ENCODE results near the gene ENTPD1. TPM values are rescaled to one million over a fixed set of nuclear protein-coding genes. Genes with fewer than 3 reads are reported as not detected.
"Not testable (repeated sequence)": the region's sequence is repeated elsewhere in the genome, so short reads cannot be mapped to it uniquely, and the experiment has no call there.

Gene ENTPD1
- total RNA-seq, 2 experiments from 2014 or later, result 0.26 to 0.35 TPM

DNA sequence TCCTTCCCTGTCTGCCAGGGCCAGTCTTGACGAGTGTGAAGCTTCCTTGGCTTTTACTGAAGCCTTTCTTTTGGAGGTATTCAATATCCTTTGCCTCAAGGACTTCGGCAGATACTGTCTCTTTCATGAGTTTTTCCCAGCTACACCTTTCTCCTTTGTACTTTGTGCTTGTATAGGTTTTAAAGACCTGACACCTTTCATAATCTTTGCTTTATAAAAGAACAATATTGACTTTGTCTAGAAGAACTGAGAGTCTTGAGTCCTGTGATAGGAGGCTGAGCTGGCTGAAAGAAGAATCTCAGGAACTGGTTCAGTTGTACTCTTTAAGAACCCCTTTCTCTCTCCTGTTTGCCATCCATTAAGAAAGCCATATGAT is 110.5 kb downstream of the ENTPD1 start:
- H3K27ac Mint-ChIP-seq, result no peak overlapping the region
- H3K36me3 Mint-ChIP-seq (ENCODE audit: low read depth), result peaks cover 7% of the 10 kb centered on the region
- no peaks in the 10 kb centered on the region for H3K9me3 Mint-ChIP-seq
- DNase-seq, result no peak
- intact Hi-C loops (cut with micrococcal nuclease), result loop anchor here (5.0 kb wide), 1 partner anchor 494 kb away; no protein-coding TSS in a partner anchor
- CTCF ChIA-PET, result interaction anchor here (3.8 kb wide), 1 partner anchor 173 kb away, joined by 54 read pairs; the partner anchor contains the start of gene TCTN3
- no peak overlapping the region for H3K4me3 Mint-ChIP-seq
- no peaks in the 10 kb centered on the region for H3K27me3 Mint-ChIP-seq (ENCODE audit: low read depth)
- H3K4me1 Mint-ChIP-seq (ENCODE audit: low read depth), result peaks cover 12% of the 10 kb centered on the region

DNA sequence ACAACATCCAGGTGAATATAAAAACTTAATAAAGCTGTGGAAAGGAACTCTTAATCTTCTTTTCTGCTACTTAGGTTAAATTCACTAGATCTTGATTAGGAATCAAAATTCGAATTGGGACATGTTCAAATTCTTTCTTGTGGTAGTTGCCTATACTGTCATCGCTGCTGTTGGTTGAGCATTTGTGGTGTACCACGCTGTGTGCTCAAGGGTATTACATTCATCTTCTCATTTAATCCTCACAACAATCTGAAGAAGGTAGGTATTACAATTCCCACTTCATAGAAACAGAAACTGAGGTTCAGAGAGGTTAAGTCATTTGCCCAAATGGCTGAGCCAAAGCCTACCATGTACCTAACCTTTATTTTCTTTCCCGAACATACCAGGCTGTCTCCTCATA is 111.9 kb downstream of the ENTPD1 start:
- Mint-ChIP-seq H3K4me3 (no peak overlapping the region), H3K27ac (no peak overlapping the region), H3K9me3 (no peaks in the 10 kb centered on the region), H3K27me3 (ENCODE audit: low read depth) (no peaks in the 10 kb centered on the region), H3K36me3 (ENCODE audit: low read depth) (peaks cover 17% of the 10 kb centered on the region), H3K4me1 (ENCODE audit: low read depth) (peaks cover 12% of the 10 kb centered on the region)
- intact Hi-C loops (cut with micrococcal nuclease), result loop anchor here (5.0 kb wide), 1 partner anchor 496 kb away; no protein-coding TSS in a partner anchor
- no peak for DNase-seq
- CTCF ChIA-PET, result interaction anchor here (1.4 kb wide), 1 partner anchor 174 kb away, joined by 4 read pairs; the partner anchor contains the start of gene TCTN3

DNA sequence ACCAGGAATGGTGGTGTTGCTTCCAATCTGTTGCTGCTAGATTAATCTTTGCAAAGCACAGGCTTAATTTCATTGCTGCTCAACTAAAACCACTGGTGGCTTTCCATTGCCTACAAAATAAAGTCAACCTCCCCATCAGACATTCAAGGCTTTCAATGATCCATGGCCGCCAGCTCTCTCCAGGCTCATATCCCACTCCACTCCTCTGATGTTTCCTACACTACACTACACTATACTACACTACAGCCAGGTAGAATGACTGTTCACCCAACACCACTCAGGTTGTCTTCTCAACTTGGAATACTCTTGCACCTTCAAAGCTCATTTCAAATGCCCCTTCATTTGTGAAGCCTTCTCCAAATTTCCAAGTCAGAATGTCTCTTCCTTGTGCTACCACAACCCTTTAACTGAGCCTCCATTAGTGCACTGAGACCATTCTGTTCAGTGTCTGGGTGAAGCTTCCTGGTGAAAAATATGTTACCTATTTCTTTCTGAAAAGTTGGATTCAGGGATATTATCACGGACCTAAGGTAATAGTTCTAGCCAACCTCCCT is 116.3 kb downstream of the ENTPD1 start:
- Mint-ChIP-seq H3K4me1 (ENCODE audit: low read depth) (no peaks in the 10 kb centered on the region), H3K27ac (no peak overlapping the region), H3K27me3 (ENCODE audit: low read depth) (no peaks in the 10 kb centered on the region), H3K4me3 (no peak overlapping the region), H3K9me3 (peaks cover 4% of the 10 kb centered on the region), H3K36me3 (ENCODE audit: low read depth) (peaks cover 45% of the 10 kb centered on the region)
- CTCF ChIA-PET, result interaction anchor here (0.7 to 2.9 kb wide), 2 partner anchors 178 to 1108 kb away, joined by 3 to 14 read pairs; partner anchors contain the start of gene TCTN3
- DNase-seq, result no peak
- intact Hi-C loops (cut with micrococcal nuclease), result no loop called here

DNA sequence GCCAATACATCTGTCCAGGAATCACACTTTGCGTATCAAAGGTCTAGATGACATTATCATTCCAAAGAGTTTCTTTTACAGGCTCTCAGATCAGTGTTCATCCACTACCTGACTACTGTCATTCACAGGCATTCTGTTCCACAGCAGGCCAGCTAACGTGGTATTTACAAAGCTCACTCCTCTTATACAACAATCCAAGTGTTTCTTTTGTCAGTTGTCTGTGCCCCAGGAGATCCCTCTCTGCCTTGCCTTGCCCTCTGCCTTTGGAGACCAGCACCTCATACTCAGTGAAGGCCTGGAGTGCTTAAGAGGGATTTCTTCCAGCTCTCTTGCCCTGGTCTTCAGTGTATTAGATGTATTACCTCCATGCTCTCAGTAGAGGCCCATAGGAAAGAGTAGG is 117.2 kb downstream of the ENTPD1 start:
- no peak for DNase-seq
- Mint-ChIP-seq H3K36me3 (ENCODE audit: low read depth) (peaks cover 48% of the 10 kb centered on the region), H3K9me3 (peaks cover 4% of the 10 kb centered on the region), H3K27me3 (ENCODE audit: low read depth) (no peaks in the 10 kb centered on the region), H3K4me3 (no peak overlapping the region), H3K4me1 (ENCODE audit: low read depth) (no peaks in the 10 kb centered on the region), H3K27ac (no peak overlapping the region)
- CTCF ChIA-PET, result no interaction called here
- intact Hi-C loops (cut with micrococcal nuclease), result no loop called here

DNA sequence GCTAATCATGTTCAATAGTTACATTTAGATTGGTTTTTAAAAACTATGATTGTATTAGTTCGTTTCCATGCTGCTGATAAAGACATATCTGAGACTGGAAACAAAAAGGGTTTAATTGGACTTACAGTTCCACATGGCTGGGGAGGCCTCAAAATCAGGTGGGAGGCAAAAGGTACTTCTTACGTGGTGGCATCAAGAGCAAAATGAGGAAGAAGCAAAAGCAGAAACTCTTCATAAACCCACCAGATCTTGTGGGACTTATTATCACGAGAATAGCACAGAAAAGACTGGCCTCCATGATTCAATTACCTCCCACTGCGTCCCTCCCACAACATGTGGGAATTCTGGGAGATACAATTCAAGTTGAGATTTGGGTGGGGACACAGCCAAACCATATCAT is 117.7 kb downstream of the ENTPD1 start:
- peaks cover 50% of the 10 kb centered on the region for H3K36me3 Mint-ChIP-seq (ENCODE audit: low read depth)
- no peaks in the 10 kb centered on the region for H3K27me3 Mint-ChIP-seq (ENCODE audit: low read depth)
- H3K4me1 Mint-ChIP-seq (ENCODE audit: low read depth), result no peaks in the 10 kb centered on the region
- intact Hi-C loops (cut with micrococcal nuclease), result no loop called here
- peaks cover 4% of the 10 kb centered on the region for H3K9me3 Mint-ChIP-seq
- H3K4me3 Mint-ChIP-seq, result no peak overlapping the region
- CTCF ChIA-PET, result no interaction called here
- no peak overlapping the region for H3K27ac Mint-ChIP-seq
- DNase-seq, result no peak

DNA sequence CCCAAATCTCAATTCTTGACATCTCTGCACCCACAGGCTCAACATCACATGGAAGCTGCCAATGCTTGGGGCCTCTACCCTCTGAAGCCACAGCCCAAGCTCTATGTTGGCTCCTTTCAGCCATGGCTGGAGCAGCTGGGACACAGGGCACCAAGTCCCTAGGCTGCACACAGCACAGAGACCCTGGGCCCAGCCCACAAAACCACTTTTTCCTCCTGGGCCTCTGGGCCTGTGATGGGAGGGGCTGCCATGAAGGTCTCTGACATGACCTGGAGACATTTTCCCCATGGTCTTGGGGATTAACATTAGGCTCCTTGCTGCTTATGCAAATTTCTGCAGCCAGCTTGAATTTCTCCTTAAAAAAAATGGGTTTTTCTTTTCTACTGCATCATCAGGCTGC is 118.8 kb downstream of the ENTPD1 start:
- H3K4me1 Mint-ChIP-seq (ENCODE audit: low read depth); H3K27ac Mint-ChIP-seq; intact Hi-C loops (cut with micrococcal nuclease); H3K4me3 Mint-ChIP-seq; H3K9me3 Mint-ChIP-seq; CTCF ChIA-PET; H3K27me3 Mint-ChIP-seq (ENCODE audit: low read depth); DNase-seq: not testable (repeated sequence)
- H3K36me3 Mint-ChIP-seq (ENCODE audit: low read depth), result peaks cover 53% of the 10 kb centered on the region

DNA sequence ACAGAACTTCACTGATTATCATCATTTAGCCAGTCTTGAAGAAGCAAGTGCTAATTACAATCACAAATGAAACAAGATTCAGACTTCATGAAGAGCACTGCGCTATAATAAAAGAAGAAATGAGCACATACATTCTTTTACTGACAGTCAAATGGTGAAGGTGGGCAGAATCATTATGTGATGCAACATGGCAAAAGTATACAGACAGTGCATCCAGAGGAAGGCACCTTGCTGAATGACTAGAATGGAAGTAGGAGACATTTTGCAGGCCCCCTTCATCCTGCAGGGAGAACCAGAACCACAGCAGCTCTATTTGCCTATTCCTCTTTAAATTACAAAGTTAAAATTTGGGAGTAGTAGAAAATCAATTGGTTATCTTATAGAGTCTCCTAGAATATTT is 120.8 kb downstream of the ENTPD1 start:
- Mint-ChIP-seq H3K4me1 (ENCODE audit: low read depth) (no peaks in the 10 kb centered on the region), H3K4me3 (no peak overlapping the region), H3K9me3 (peaks cover 4% of the 10 kb centered on the region), H3K27me3 (ENCODE audit: low read depth) (no peaks in the 10 kb centered on the region), H3K27ac (no peak overlapping the region), H3K36me3 (ENCODE audit: low read depth) (peaks cover 54% of the 10 kb centered on the region)
- intact Hi-C loops (cut with micrococcal nuclease), result no loop called here
- DNase-seq, result no peak
- CTCF ChIA-PET, result interaction anchor here (0.6 to 0.9 kb wide), 2 partner anchors 12 to 182 kb away, joined by 3 to 4 read pairs; no protein-coding TSS in a partner anchor

DNA sequence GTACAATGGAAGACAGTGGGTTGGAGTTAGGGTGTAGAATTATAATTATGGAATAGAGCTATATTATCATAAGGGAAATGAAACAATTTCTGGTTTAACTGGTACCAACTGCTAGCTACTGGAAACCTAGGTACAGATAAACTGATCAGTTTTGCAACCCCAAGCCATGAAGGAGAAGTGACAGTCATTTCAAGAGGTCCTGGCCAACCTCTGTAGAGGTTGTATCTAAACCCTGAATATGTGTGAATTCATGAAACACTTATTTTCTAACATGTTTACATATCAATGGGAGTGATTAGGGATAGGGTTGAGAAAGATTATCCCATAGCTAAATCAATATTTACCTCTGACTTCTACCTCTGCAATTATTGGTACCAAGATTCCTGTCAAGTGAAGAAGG is 121.9 kb downstream of the ENTPD1 start:
- H3K27ac Mint-ChIP-seq, result no peak overlapping the region
- H3K36me3 Mint-ChIP-seq (ENCODE audit: low read depth), result peaks cover 51% of the 10 kb centered on the region
- H3K27me3 Mint-ChIP-seq (ENCODE audit: low read depth), result no peaks in the 10 kb centered on the region
- intact Hi-C loops (cut with micrococcal nuclease), result no loop called here
- DNase-seq, result no peak
- no peaks in the 10 kb centered on the region for H3K4me1 Mint-ChIP-seq (ENCODE audit: low read depth)
- no peak overlapping the region for H3K4me3 Mint-ChIP-seq
- CTCF ChIA-PET, result interaction anchor here (0.9 kb wide), 1 partner anchor 13 kb away, joined by 3 read pairs; no protein-coding TSS in a partner anchor
- peaks cover 4% of the 10 kb centered on the region for H3K9me3 Mint-ChIP-seq

DNA sequence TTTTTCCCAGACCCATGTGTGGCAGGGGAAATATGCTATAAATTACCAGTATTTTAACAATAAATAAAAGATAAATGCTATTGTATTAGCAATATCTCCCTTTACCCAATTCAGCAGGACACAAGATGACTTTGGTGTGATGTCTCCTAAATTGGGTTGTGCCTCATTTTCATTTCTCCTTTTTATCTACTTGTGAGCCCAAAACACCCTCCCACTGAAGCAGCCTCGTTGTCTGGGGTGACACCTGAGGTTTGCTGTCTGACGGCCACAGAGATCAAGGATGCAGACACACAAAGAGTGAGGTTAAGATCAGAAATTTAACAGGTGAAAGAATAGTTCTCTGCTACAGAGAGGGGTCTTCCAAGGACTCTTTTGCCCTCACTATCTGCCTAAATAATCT is 124.7 kb downstream of the ENTPD1 start:
- Mint-ChIP-seq H3K4me3 (no peak overlapping the region), H3K9me3 (no peaks in the 10 kb centered on the region), H3K27ac (no peak overlapping the region), H3K36me3 (ENCODE audit: low read depth) (peaks cover 35% of the 10 kb centered on the region), H3K27me3 (ENCODE audit: low read depth) (no peaks in the 10 kb centered on the region), H3K4me1 (ENCODE audit: low read depth) (no peaks in the 10 kb centered on the region)
- DNase-seq, result no peak
- intact Hi-C loops (cut with micrococcal nuclease), result no loop called here
- CTCF ChIA-PET, result interaction anchor here (0.5 kb wide), 1 partner anchor 200 kb away, joined by 3 read pairs; no protein-coding TSS in a partner anchor

DNA sequence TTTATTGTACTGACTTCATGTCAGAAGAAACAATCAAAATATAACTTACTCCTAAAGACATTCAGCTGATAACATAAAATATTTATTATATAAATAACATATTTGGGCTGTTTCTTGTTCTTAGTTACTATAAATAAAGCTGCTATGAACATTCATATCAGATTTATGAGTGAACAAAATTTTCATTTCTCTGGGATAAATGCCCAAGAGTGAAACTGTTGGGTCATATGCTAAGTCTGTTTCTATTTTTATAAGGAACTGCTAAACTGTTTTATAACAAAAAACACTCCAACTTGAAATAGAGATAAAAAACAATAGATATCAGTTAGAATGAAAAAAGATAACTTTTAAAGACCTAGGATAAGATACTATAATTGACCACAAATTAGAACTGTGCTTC is 125.4 kb downstream of the ENTPD1 start:
- Mint-ChIP-seq H3K4me3 (no peak overlapping the region), H3K36me3 (ENCODE audit: low read depth) (peaks cover 33% of the 10 kb centered on the region), H3K27me3 (ENCODE audit: low read depth) (no peaks in the 10 kb centered on the region), H3K4me1 (ENCODE audit: low read depth) (no peaks in the 10 kb centered on the region), H3K9me3 (no peaks in the 10 kb centered on the region), H3K27ac (no peak overlapping the region)
- CTCF ChIA-PET, result no interaction called here
- DNase-seq, result no peak
- intact Hi-C loops (cut with micrococcal nuclease), result no loop called here

DNA sequence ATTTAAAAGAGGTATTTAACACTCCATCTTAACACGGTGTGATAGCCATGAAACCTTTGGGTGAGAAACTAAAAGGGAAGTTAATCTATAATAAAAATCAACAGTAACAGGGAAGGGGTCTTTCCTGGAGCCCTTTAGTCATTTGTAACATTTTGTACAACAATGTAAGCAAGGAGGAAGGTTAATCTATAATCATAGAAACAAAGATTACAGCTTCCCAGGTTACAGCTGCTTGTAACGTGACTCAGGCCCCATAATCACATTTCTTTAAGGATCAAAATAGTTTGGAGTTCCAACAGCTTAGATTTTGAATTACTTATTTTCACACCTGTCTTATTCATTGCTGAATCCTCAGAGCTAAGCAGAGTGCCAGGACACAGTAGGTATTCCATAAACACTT is 133.9 kb downstream of the ENTPD1 start:
- H3K4me1 Mint-ChIP-seq (ENCODE audit: low read depth), result peaks cover 2% of the 10 kb centered on the region
- no peaks in the 10 kb centered on the region for H3K27me3 Mint-ChIP-seq (ENCODE audit: low read depth)
- no peak for DNase-seq
- CTCF ChIA-PET, result interaction anchor here (0.7 kb wide), 1 partner anchor 456 kb away, joined by 3 read pairs; no protein-coding TSS in a partner anchor
- H3K4me3 Mint-ChIP-seq, result no peak overlapping the region
- intact Hi-C loops (cut with micrococcal nuclease), result no loop called here
- peaks cover 36% of the 10 kb centered on the region for H3K36me3 Mint-ChIP-seq (ENCODE audit: low read depth)
- H3K9me3 Mint-ChIP-seq, result no peaks in the 10 kb centered on the region
- no peak overlapping the region for H3K27ac Mint-ChIP-seq

DNA sequence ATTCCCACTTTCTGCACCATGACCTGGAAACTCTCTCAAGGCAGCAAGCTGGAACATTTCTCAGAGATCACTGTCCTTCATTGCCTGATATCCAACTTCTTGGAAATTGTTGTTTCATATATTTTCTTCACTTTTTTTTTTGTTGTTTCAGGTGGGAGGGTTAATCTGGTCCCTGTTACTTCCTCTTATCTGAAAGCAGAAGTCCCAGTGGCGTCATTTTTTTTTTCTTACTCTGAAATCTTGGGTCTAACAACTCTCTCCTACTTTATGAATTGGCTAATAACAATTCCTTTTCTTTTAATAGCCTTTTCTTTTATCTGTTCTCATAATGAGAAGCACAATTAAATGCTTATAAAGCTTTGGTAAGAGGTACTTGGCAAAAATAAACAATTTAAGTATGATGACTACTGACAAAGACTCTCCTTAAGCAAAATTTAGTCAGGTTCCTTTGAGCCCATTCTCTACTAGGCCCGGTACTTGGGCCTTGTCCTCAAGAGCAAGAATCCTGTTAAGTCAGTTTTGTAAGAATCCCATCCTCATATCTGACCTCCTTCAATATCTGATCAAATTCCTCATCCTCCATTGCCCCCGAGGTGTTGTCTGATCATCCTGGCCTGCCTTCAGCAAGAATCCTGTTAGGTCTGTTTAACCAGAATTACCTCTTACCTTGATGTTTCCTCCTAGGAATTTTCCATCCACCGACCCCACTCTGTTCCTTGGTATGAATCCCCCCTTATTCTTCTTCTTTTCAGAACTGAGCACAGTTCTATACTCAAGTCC is 140.3 kb downstream of the ENTPD1 start:
- peaks cover 55% of the 10 kb centered on the region for H3K36me3 Mint-ChIP-seq (ENCODE audit: low read depth)
- no peak overlapping the region for H3K27ac Mint-ChIP-seq
- no peaks in the 10 kb centered on the region for H3K27me3 Mint-ChIP-seq (ENCODE audit: low read depth)
- CTCF ChIA-PET, result no interaction called here
- H3K9me3 Mint-ChIP-seq, result no peaks in the 10 kb centered on the region
- no peaks in the 10 kb centered on the region for H3K4me1 Mint-ChIP-seq (ENCODE audit: low read depth)
- DNase-seq, result no peak
- H3K4me3 Mint-ChIP-seq, result no peak overlapping the region
- intact Hi-C loops (cut with micrococcal nuclease), result no loop called here

All from activated naive CD4-positive, alpha-beta T cell treated with anti-CD3 and anti-CD28 coated beads for 36 hours (primary cell).